MM.1S (cell line): Measurements from ENCODE around the gene EDNRA.

ENCODE experiments used
- EZH2phosphoT487 ChIP-seq: fragments of 300-600 bp; sonication (generic); IDR thresholded peaks from 2 replicates; pipeline ENCODE4 v1.6.1; 2018; ENCODE audit warnings: antibody characterized with exemption, low read length
- TF ChIP-seq, protein P1 (sequence below): fragments of 300-600 bp; sonication (generic); IDR thresholded peaks from 2 replicates; pipeline ENCODE4 v1.5.1; 2016; ENCODE audit warnings: antibody characterized with exemption, low read length, mixed read lengths

DNA sequence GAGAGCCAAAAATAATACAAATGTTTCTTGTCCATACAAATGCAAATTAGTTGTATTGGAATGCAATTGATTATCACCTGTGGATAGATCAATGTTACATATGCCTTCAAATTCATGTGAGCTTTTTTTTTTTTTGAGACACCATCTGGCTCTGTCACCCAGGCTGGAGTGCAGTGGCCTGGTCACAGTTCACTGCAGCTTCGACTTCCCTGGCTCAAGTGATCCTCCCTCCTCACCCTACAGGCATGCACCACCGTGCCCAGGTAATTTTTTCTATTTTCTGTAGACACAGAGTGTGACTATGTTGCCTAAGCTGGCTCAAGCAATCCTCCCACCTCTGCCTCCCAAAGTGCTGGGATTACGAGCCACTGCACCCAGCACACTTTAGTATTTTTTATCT, 97.7 kb downstream of the EDNRA start:
- TF ChIP-seq, protein P1, sequence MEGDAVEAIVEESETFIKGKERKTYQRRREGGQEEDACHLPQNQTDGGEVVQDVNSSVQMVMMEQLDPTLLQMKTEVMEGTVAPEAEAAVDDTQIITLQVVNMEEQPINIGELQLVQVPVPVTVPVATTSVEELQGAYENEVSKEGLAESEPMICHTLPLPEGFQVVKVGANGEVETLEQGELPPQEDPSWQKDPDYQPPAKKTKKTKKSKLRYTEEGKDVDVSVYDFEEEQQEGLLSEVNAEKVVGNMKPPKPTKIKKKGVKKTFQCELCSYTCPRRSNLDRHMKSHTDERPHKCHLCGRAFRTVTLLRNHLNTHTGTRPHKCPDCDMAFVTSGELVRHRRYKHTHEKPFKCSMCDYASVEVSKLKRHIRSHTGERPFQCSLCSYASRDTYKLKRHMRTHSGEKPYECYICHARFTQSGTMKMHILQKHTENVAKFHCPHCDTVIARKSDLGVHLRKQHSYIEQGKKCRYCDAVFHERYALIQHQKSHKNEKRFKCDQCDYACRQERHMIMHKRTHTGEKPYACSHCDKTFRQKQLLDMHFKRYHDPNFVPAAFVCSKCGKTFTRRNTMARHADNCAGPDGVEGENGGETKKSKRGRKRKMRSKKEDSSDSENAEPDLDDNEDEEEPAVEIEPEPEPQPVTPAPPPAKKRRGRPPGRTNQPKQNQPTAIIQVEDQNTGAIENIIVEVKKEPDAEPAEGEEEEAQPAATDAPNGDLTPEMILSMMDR, result no peak
- no peak for TF ChIP-seq EZH2phosphoT487
